CD4-positive, alpha-beta T cell treated with Interleukin-1 beta for 1 hour (primary cell): ENCODE data around the gene MS4A4E.
A peak's percentile ranks its signal among the peaks of the same experiment; 100 is the strongest.
"Not testable (repeated sequence)": the region's sequence is repeated elsewhere in the genome, so short reads cannot be mapped to it uniquely, and the experiment has no call there.

Experiments used
- DNase-seq, 2 donors: peaks; one replicate each; pipeline ENCODE4 v3.0.0-alpha.2; 2020 to 2022

MS4A4E gene

DNA sequence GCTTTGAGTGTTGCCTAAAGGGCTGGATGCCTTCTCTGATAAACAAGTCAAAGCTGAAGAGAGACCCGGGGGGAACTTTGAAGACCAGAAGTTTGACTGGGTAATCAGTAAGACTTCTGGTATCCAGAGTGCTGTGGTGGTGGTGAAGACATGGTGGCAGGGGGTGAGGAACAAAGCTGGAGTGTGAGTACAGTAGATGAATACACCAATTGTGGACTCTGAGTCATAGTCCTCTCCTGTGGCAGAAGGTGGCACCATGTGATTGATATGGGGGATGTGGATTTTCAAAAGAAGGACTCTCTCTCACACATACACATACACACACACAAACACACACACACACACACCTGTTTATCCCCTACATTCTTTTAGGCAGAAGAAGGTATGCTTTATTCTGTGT, 72.4 kb downstream of the MS4A4E start:
- no peak for DNase-seq

GRCh38 chr11:60169264-60169915, 73.5 kb downstream of the MS4A4E start:
- no peak for DNase-seq

DNA sequence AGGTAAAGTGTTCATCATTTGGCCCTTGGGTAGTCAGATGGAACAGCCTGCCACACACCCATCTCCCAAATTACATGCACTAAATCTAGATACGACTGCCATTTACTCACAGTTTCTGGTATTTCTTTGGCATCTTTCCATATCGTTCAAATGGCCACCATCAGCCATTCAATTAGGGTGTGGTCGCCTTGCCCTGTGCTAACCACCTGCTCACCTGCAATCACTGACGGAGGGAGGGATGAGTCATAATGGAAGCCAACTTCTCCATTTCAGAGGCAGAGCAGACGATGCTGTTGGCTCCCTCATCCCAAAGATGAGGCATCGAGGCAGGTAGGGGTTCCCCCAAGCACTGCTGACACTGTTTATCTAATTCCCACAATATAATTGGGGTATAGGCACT, 74.6 kb downstream of the MS4A4E start:
- no peak for DNase-seq

DNA sequence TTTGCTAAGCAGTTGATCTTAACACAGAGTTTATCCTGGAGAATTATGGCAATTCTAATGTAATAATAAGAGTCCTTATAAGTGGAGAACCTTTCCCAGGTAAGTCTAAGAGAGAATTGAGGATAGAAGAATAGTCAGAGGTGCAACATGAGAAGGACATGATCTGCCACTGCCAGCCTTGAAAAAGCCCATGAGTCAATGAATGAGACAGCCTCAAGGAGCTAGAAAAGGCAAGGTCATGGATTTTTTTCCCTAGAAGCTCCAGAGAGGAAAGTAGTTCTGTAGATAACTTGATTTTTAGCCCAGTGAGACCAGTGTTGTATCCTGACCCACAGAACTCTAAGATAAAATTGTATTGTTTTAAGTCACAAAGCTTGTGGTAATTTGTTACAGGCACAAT, 77.0 kb downstream of the MS4A4E start:
- no peak for DNase-seq

- DNase-seq: no peak
Observed at GRCh38 chr11:60165538-60165937, 77.4 kb downstream of the MS4A4E start.

- no peak for DNase-seq
Observed at GRCh38 chr11:60164550-60165075, 78.3 kb downstream of the MS4A4E start.

- no peak for DNase-seq
Observed at GRCh38 chr11:60161766-60162165, 81.2 kb downstream of the MS4A4E start.

DNA sequence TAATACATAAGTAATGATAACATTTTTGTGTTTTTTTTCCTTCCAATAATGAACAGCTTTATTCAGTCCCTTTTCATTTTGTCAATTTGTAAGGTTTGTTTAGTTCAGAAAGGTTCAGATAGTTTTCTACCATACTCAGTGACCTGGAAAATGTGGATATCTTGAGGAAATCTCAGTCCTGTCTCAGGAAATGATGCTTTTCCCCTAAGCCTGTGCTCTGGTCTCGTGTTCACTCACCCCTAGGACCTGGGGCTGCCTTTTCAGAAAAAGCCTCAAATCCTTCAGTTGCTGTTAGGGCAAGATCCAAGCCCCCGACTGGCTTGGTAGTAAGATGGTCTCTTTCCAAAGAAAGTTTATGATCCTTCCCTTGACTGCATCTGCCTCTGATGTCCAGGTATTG, 81.8 kb downstream of the MS4A4E start:
- no peak for DNase-seq

GRCh38 chr11:60159868-60160267, 83.1 kb downstream of the MS4A4E start:
- DNase-seq: no peak

- no peak for DNase-seq
Observed at GRCh38 chr11:60159284-60159683, 83.7 kb downstream of the MS4A4E start.

GRCh38 chr11:60158636-60159035, 84.3 kb downstream of the MS4A4E start:
- no peak for DNase-seq

- peak in 1 of 2 donors; percentile 2 for DNase-seq
Observed at GRCh38 chr11:60155931-60156330, 87.0 kb downstream of the MS4A4E start.

DNA sequence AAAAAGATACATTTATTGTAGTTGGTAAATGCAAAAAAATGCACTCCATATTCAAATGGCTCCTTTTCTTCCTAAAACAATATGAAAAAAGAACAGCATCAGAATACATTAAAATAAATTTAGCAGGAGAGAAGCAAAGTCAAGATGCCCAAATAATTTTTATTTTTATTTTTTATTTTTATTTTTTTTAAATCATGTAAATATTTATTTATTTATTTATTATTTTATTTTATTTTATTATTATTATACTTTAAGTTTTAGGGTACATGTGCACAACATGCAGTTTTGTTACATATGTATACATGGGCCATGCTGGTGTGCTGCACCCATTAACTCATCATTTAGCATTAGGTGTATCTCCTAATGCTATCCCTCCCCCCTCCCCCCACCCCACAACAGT, 90.2 kb downstream of the MS4A4E start:
- DNase-seq: not testable (repeated sequence)

- no peak for DNase-seq
Observed at GRCh38 chr11:60150279-60150678, 92.7 kb downstream of the MS4A4E start.
